Stimulated activated CD4-positive, alpha-beta T cell treated with anti-CD3 and anti-CD28 coated beads, Interleukin-4, amount 100 ng/mL, for 4 hours (primary cell): Measurements from ENCODE around the gene KDM2B.
"Not testable (repeated sequence)": the region's sequence is repeated elsewhere in the genome, so short reads cannot be mapped to it uniquely, and the experiment has no call there.

Experiments
- DNase-seq, 2 experiments: peaks; one replicate each; pipeline ENCODE4 v3.0.0-alpha.2; 2020

The KDM2B gene

DNA sequence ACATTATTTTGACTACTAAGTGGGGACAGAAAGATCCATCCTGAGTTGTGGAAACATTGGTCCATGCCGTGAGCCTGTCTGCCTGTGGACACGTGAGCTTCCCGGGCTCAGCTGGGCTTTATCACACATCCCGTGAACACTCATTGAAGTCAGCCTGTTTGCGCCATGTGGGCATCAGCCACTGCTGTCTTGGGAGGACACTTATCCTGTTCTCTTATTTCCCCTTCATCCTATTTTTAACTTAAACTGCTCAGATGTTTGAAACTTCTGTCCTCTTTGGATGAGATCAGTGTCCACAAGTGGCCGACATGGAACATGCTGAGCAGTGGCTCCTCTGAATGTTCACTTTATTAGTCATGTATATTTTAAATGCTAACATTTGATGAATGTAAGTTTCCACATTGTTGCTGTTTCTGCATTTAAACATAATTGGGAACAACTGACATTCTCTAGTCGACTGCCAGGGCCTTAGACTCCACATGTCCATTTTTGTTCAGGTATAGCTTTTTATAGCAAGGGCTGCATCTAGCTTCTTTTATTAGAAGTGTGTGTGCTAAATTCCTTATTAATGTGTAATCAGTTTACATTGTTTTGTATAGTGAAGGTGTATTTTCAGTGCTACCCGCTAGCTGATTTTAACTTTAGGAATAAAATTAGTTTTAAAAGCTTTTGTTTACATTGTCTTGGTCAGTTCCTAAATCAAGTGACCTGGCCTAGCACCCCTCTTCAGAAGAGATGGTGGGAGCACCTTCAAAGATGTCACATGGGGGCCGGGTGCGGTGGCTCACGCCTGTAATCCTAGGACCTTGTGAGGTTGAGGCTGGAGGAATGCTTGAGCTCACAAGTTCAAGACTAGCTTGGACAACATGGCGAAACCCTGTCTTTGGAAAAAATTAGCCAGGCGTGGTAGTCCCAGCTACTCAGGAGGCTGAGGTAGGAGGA is 156.9 kb downstream of the KDM2B start:
- no peak for DNase-seq

DNA sequence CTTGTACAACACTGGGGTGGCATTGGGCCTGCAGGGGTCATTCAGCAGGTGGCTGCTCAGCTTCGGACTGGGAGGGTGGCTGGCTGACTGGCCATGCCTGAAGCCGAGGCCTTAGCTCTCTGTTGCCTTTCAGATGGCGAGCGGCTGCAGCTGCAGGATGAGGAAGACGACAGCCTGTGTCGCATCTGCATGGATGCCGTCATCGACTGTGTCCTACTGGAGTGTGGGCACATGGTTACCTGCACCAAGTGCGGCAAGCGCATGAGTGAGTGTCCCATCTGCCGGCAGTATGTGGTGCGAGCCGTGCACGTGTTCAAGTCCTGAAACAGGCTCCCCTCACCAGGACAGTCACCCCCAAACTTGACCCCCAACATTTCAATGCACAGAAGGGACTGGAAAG is 157.6 kb downstream of the KDM2B start:
- DNase-seq: no peak

DNA sequence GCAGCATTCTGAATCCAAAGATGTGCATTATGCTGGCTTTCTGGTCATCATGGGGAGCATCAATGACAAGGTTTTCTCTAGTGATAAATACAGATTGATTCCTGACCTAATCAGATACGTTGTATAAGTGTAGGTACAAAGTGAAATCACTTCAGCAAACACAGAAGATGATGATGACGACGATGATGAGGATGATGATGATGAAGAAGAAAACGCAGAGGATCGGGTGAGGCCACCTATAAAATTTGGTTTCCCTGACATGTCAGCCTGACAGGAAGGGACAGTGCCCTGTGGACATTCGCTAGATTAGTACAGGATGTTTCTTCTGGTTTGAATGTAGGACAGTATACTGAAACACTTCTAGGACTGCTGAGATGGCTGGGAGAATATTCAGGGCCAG is 160.7 kb downstream of the KDM2B start:
- no peak for DNase-seq

DNA sequence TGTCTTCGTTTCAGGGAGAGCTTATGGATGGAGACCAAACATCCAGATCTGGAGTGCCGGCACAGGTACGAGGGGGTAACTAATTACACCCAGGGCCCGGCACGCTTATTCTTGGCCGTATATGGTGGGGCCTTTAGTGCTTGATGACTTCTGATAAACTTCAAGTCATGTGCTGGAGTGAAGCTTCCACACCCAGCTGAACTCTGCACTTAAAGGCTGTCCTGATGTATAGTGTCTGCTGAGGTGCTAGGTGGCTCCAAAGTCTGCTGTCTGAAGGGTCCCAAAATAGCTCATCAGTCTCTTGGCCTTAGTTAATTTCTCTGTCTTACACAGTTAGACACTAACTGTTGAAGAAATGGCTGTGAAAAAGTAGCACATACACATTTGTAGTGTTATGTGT is 163.0 kb downstream of the KDM2B start:
- DNase-seq: no peak

DNA sequence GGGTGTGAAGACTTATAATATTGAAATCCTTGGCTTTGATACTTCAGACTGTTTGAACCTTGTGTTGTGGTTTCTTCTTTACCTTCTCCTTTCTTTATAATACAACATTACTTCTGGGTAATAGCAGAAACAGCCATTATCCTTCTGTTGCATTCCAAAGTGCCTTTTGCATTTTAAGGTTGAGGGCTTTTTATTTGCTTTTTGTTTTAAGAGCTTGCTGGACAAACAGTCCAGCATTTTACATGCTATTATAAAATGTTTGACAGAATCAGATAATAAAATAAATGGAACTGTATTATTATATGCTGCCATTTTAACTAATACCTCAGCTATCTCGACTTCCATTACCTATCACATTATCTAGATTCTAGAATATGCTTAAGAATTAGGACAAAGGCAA is 166.9 kb downstream of the KDM2B start:
- DNase-seq: no peak

DNA sequence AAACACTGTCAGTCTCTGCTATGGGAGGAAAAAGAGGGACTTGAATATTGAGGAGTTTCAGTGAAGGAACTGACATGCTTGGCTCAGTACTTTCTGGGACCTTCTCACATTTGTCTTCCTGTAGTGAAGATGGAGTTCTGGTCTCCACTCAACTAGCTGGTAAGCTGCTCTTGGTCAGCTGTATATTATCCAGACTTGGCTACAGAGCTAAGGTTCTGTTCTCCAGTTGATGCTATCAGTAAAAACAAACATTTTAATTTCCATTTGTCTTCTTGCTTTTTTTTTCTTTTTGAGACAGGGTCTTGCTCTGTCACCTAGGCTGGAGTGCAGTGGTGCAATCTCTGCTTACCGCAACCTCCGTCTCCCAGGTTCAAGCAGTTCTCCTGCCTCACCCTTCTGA is 175.6 kb downstream of the KDM2B start:
- no peak for DNase-seq

DNA sequence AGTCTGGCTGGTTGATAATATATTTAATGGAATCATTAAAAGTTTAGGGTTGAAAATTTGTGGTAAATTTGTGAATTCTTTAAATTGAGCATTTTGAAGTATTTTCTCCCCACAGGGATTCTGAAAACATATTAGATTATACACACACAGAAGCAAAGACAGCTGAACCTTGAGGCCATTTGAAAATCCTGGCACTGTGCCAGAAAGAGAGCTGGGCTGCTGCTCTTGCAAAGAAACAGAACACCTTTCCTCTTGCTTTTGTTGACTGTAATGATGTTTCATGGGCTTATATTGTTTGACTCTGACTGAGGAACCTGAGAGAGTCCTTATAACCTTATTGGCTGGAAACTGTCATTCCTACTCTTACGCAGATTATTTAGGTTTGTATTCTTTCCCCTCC is 176.1 kb downstream of the KDM2B start:
- DNase-seq: no peak

DNA sequence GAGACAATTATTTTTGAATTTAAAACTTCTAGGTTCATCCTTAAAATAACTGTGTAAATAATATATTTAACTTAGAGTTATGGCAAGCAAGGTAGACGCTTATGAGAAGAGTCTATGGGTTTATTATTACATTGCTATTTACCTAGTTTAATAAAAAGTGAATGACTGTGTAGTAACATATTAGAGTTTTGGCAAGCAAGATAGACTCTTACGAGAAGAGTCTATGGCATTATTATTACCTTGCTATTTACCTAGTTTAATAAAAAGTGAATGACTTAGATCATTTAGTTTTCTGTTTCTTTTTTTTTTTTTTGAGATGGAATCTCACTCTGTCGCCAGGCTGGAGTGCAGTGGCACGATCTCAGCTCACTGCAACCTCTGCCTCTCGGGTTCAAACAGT is 177.1 kb downstream of the KDM2B start:
- no peak for DNase-seq

DNA sequence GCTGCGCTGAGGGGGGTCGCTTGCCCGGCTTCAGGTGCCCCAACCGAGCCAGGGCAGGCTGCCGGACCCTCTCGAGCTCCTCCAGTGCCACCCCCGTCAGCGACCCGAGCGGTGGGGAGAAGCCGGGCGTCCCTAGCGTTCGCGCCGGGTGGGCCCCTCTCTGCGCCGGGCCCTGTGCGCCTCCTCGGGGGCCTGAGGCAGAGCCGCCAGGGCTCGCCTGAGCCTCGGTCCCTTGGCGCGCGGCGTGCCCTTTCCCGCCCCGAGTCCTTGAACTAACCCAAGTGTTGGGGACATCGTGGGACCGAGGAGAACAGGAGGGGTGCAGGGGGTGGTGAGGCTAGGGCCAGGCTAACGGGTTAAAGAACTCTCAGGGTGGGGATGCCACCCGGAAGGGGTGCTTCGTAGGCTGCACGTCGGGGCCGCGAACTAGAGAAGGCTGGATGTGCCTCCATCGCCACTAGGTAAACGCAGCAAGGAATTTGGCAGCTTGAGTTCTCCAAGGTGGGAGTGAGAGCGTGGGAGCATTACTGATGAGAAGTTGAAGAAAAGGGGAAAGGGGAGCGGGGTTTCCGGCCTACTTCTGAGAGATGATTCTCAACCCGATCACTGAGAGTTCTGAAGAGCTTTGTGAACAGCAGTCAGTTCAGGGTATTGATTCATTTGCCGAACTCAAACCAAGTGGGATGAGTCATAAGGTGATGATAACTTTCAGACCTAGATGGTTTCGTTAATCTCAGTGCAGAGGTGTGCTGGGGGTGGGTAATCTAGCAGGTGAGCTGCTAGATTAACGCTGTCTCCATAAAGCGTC is 180.3 kb downstream of the KDM2B start:
- DNase-seq: peak; percentile 54 to 73

DNA sequence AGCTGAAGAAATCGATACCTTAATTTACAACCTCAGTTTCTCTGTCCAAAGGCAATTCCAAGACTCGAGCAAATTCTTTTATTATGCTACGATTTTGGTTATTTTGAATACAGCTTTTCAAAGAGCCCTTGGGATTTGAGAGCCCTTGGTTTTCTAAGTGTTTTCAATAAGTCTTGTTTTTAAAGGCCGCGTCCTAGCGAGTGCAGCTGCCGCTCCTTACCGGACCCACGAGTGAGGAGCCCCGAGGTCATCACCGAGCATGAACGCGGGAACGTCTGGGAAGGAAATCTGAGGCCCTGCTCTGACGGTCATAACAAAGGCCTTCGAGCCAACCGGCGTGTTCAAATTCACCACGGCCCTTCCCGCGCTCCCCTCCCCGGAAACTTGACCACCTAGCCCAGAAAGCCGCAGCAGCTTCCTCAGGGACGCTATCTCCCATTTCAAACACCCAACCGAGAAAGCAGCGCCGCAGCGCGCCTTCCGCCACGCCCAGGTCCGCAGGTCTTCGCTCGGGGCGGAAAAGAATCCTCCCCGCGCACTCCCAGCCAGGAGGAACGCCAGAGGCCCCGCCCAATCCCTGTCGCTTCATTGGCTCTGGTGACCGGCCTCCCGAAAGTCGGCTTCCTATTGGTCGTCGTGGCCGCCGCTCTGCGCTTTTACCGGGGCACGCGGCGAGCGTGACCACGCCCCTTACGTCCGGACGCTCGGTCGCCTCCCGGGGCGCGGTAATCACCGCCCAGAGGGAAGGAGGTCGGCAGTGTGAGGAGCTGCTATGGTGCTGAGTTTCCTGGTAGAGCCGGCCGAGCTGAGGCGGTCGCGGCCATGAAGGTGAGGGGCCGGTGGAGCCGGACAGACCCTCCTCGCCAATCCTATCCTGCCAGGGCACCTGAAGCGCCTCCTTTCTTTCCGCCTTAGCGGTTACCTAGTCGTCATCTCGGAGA is 181.2 kb downstream of the KDM2B start, which contains the start of gene RNF34:
Gene RNF34, plus strand, starts transcription at position 728 of the 941 bp plus-strand sequence. Its CDS starts 95 bp downstream, at position 823.
- DNase-seq: peak; percentile 98

DNA sequence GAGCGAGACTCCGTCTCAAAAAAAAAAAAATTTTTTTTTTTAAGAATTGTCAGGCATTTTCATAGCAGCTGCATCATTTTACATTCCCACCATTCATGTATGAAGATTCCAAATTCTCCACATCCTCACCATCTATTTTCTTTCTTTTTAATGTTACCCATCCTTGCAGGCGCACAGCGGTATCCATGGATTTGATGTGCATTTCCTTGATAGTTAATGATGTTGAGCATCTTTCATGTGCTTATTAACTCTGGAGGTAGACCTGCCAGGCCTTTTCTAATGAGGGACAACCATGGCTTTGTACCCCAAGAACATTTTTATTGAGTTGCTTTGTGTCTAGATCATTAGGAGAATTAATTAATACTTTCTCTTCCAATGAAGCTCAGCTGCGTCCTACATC is 182.5 kb downstream of the KDM2B start:
- no peak for DNase-seq

DNA sequence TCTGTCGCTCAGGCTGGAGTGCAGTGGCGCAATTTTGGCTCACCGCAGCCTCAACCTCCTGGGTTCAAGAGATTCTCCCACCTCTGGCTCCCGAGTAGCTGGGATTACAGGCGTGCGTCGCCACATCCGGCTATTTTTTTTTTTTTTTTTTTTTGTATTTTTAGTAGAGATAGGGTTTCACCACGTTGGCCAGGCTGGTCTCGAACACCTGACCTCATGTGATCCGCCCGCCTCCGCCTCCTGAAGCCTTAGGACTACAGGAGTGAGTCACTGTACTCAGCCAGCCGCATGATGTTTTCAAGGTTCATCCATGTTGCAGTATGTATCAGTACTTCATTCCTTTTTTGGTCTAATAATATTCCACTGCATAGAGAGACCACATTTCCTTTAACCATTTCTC is 183.3 kb downstream of the KDM2B start:
- no peak for DNase-seq

DNA sequence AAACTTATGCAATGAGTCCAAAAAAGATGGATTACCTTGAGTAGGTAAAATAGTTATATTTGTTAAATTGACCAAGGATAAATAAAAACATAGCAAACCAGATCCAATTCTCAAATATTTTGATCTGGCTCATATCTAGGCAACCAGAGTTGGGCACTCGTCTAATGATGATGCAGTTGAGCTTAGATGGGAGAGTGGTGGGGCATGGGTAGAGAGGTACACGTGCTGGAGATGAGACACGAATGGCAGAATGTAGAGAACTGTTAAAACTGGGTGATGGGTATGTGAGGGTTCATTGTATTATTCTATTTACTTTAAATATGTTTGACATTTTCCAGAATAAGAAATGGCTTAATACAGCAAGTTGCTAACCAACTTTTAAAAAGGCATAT is 188.5 kb downstream of the KDM2B start:
- DNase-seq: no peak

DNA sequence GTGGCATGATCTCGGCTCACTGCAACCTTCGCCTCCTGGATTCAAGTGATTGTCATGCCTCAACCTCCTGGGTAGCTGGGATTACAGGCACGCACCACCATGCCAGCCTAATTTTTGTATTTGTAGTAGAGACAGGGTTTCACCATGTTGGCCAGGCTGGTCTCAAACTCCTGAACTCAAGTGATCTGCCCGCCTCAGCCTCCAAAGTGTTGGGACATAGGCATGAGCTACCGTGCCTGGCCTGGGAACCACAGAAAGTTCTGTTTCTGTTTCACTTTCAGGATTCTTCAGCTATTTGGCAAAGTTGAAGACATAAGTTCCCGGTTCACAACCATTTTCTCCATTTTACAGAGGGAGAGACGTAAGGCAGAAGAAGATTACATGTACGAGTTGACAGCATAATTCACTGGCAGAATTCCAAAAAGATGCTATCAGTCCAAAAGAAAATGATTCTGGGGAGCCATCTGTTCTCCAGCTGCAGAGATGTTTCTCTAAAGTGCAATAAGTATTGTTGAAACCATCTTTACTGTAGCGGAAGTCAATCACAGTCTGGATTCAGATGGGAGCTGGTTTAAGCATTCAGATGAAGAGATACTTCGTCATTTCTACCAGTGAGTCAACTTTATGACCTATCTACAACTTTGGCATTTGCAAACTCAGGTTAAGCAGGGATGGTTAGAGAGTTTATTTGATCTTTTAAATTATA is 189.1 kb downstream of the KDM2B start:
- peak in 1 of 2 experiments; percentile 13 for DNase-seq

DNA sequence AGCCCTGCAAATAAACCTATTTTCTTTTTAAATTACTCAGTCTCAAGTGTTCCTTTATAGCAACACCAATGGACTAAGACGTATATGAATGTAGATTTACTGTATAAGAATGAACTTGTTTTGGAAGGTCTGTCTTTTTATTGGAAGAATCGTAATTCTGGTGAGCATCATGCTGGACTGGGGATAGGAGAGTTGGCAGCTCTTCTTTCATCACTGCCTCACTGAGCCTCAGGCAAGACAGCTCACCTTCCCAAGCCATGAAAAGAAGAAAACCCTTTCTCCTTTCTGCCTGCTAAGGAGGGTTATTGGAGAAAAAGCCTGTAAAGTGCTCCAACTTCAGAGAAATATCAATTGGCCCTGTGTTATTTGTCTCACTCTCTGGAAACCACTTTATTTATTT is 190.0 kb downstream of the KDM2B start:
- DNase-seq: no peak

DNA sequence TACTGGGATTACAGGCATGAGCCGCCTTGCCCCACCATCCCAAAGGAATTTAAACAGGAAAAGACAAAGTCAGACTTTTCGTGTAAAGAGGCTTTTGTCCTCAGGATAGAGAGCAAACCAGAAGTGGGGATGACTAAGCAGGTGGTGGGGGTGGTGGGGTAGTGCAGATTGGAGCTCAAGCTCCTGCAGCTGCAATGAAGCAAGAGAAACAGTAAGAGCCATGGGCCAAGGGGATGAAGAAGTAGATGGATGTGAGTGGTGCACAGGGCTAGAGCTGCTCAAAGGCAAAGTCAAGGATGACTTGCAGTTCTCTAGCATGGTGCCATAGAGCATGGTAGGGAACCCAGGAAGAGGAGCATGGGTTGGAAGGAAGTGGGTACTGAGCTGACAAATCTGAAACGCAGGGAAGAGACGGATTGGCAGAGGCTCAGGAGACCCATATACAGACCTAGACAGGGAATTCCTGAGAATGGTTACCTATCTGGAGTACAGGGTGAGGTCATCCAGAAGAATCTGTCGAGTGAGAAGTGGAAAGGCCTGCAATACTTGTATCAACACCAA is 192.3 kb downstream of the KDM2B start:
- DNase-seq: no peak

DNA sequence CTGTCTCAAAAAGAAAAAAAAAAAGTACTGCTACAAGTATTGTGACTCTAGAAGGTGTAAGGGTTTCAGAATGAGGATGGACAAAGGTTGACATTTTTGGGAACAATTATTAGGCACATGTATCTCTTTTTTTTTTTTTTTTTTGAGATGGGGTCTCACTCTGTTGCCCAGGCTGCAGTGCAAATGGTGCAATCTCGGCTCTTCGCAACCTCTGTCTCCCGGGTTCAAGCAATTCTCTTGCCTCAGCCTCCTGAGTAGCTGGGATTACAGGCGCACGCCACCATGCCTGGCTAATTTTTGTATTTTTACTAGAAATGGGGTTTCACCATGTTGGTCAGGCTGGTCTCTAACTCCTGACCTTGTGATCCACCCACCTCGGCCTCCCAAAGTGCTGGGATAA is 195.9 kb downstream of the KDM2B start:
- not testable (repeated sequence) for DNase-seq

DNA sequence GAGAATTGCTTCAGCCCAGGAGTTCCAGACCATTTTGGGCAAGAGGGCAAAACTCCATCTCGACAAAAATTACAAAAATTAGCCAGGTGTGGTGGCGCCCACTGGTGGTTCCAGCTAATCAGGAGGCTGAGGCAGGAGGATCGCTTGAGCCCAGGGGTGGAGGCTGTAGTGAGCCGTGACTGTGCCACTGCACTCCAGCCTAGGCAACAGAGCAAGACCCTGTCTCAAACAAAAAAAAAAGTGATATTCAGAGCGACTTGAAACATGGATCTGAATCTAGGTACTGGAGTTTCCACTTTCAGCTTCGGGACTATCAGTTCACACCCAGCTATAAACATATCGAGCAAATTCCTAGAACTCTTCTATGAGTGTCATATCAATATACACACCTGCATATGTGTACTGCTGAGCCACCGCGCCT is 197.2 kb downstream of the KDM2B start:
- no peak for DNase-seq

DNA sequence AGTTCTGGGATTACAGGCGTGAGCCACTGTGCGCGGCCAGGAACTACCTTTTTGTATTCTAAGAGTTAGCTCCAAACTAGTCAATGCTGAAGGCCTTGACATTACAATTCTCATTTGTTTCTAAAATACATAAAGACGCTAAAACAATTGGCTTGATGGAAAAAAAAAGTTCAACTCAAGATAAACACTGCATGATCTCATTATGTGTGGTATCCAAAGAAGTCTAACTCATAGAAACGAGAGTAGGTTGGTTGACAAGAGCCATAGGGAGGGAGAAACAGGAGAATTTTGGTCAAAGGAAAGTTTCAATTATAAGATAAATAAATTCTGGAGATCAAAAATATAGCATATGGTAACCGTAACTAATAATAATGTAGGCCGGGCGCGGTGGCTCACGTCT is 200.9 kb downstream of the KDM2B start:
- no peak for DNase-seq
